Measurements from ENCODE around the gene MTCH1. TPM values are rescaled to one million over a fixed set of nuclear protein-coding genes. Genes with fewer than 3 reads are reported as not detected.

The MTCH1 gene
- total RNA-seq, 4 donors from 2014 or later, result 85.6 to 127 (median 116) TPM

GRCh38 chr6:36973190-36973589 lies 12.8 kb downstream of the MTCH1 start:
- H3K4me3 ChIP-seq, result no peak overlapping the region
- H3K9me3 ChIP-seq, result no peaks in the 10 kb centered on the region
- H3K27ac ChIP-seq, result no peak overlapping the region
- TF ChIP-seq POLR2A (IDR thresholded peaks at IDR 0.05), result no peak
- TF ChIP-seq, protein P1, sequence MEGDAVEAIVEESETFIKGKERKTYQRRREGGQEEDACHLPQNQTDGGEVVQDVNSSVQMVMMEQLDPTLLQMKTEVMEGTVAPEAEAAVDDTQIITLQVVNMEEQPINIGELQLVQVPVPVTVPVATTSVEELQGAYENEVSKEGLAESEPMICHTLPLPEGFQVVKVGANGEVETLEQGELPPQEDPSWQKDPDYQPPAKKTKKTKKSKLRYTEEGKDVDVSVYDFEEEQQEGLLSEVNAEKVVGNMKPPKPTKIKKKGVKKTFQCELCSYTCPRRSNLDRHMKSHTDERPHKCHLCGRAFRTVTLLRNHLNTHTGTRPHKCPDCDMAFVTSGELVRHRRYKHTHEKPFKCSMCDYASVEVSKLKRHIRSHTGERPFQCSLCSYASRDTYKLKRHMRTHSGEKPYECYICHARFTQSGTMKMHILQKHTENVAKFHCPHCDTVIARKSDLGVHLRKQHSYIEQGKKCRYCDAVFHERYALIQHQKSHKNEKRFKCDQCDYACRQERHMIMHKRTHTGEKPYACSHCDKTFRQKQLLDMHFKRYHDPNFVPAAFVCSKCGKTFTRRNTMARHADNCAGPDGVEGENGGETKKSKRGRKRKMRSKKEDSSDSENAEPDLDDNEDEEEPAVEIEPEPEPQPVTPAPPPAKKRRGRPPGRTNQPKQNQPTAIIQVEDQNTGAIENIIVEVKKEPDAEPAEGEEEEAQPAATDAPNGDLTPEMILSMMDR (IDR thresholded peaks at IDR 0.05 in 4 of 5, conservative IDR thresholded peaks at IDR 0.05 in 1 of 5), result no peak
- H3K27me3 ChIP-seq, result no peaks in the 10 kb centered on the region
- no peaks in the 10 kb centered on the region for H3K4me1 ChIP-seq
- peaks cover 5 to 100% of the 10 kb centered on the region in 2 donors for H3K36me3 ChIP-seq
- DNase-seq (no peak), ATAC-seq (no peak)
- in situ Hi-C loops (cut with MboI; ENCODE audit: low sequenced_read_pairs in 4 of 4) (no loop called here), intact Hi-C loops (cut with DNase I; ENCODE audit: low total_unique reads) (no loop called here)

GRCh38 chr6:36971921-36972673 lies 13.9 kb downstream of the MTCH1 start:
- DNase-seq (no peak), ATAC-seq (no peak)
- TF ChIP-seq, protein P1 (IDR thresholded peaks at IDR 0.05 in 4 of 5, conservative IDR thresholded peaks at IDR 0.05 in 1 of 5), result no peak
- TF ChIP-seq POLR2A (IDR thresholded peaks at IDR 0.05), result no peak
- H3K4me1 ChIP-seq, result peaks cover 0 to 4% of the 10 kb centered on the region in 2 donors
- no peaks in the 10 kb centered on the region for H3K27me3 ChIP-seq
- H3K36me3 ChIP-seq, result peaks cover 5 to 100% of the 10 kb centered on the region in 2 donors
- in situ Hi-C loops (cut with MboI; ENCODE audit: low sequenced_read_pairs in 4 of 4) (no loop called here), intact Hi-C loops (cut with DNase I; ENCODE audit: low total_unique reads) (no loop called here)
- H3K4me3 ChIP-seq, result no peak overlapping the region
- no peaks in the 10 kb centered on the region for H3K9me3 ChIP-seq
- H3K27ac ChIP-seq, result peak overlapping the region in 1 of 4 donors; percentile 22

GRCh38 chr6:36970892-36971842 lies 14.8 kb downstream of the MTCH1 start:
- Histone ChIP-seq H3K9me3 (no peaks in the 10 kb centered on the region), H3K27me3 (no peaks in the 10 kb centered on the region), H3K4me3 (no peak overlapping the region), H3K36me3 (peaks cover 5 to 90% of the 10 kb centered on the region in 2 donors), H3K4me1 (peaks cover 0 to 4% of the 10 kb centered on the region in 2 donors), H3K27ac (no peak overlapping the region)
- intact Hi-C loops (cut with DNase I; ENCODE audit: low total_unique reads) (no loop called here), in situ Hi-C loops (cut with MboI; ENCODE audit: low sequenced_read_pairs in 4 of 4) (no loop called here)
- ATAC-seq (no peak), DNase-seq (no peak)
- TF ChIP-seq, protein P1 (IDR thresholded peaks at IDR 0.05 in 4 of 5, conservative IDR thresholded peaks at IDR 0.05 in 1 of 5), result no peak
- TF ChIP-seq POLR2A (IDR thresholded peaks at IDR 0.05), result no peak

GRCh38 chr6:36969988-36970891 lies 15.8 kb downstream of the MTCH1 start:
- H3K4me1 ChIP-seq, result peaks cover 0 to 4% of the 10 kb centered on the region in 2 donors
- no peaks in the 10 kb centered on the region for H3K27me3 ChIP-seq
- no peak overlapping the region for H3K4me3 ChIP-seq
- intact Hi-C loops (cut with DNase I; ENCODE audit: low total_unique reads) (no loop called here), in situ Hi-C loops (cut with MboI; ENCODE audit: low sequenced_read_pairs in 4 of 4) (no loop called here)
- ATAC-seq, result no peak
- DNase-seq, result no peak
- H3K9me3 ChIP-seq, result no peaks in the 10 kb centered on the region
- H3K27ac ChIP-seq, result no peak overlapping the region
- peaks cover 5 to 81% of the 10 kb centered on the region in 2 donors for H3K36me3 ChIP-seq
- TF ChIP-seq, protein P1 (IDR thresholded peaks at IDR 0.05 in 4 of 5, conservative IDR thresholded peaks at IDR 0.05 in 1 of 5), result no peak
- TF ChIP-seq POLR2A (IDR thresholded peaks at IDR 0.05), result no peak

Measured in gastrocnemius medialis (tissue), 4 donors.